Measurements from ENCODE around the gene INPP1. TPM values are rescaled to one million over a fixed set of nuclear protein-coding genes. Genes with fewer than 3 reads are reported as not detected.

Gene INPP1
- total and polyA plus RNA-seq, 8 donors = 11.5 to 31.0 (median 15.4) TPM

DNA sequence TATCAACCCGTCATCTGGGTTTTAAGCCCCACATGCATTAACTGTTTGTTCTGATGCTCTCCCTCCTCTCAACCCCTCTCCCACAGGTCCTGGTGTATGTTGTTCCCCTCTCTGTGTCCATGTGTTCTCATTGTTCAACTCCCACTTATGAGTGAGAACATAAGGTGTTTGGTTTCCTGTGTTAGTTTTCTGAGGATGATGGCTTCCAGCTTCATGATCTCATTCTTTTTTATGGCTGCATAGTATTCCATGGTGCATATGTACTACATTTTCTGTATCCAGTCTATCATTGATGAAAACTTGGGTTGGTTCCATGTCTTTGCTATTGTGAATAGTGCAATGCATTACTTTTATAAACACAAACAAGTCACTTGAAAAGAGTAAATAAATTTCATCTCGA lies 7.0 kb upstream of the INPP1 start:
- no peak for TF ChIP-seq CTCF (IDR thresholded peaks at IDR 0.05)
- intact Hi-C loops (cut with DNase I) = no loop called here
- no peak overlapping the region for H3K27ac ChIP-seq
- peaks cover 0 to 26% (median 17%) of the 10 kb centered on the region in 3 donors for H3K4me1 ChIP-seq
- no peak overlapping the region for H3K4me3 ChIP-seq
- no peak for DNase-seq
- no peaks in the 10 kb centered on the region for H3K27me3 ChIP-seq
- WGBS, 2 donors = 96 to 97% methylated on average over 2 of the region's 2 CpGs
- no peaks in the 10 kb centered on the region for H3K9me3 ChIP-seq
- no peaks in the 10 kb centered on the region for H3K36me3 ChIP-seq
- no peak for FAIRE-seq
- ATAC-seq = no peak

- no peak for TF ChIP-seq CTCF (IDR thresholded peaks at IDR 0.05)
- DNase-seq (no peak), ATAC-seq (no peak), FAIRE-seq (no peak)
- Histone ChIP-seq H3K27ac (no peak overlapping the region), H3K9me3 (no peaks in the 10 kb centered on the region), H3K27me3 (no peaks in the 10 kb centered on the region), H3K4me1 (peaks cover 0 to 21% (median 20%) of the 10 kb centered on the region in 3 donors), H3K36me3 (no peaks in the 10 kb centered on the region), H3K4me3 (no peak overlapping the region)
- 67 to 70% methylated on average over 1 of the region's 1 CpG for WGBS, 2 donors
- intact Hi-C loops (cut with DNase I) = no loop called here
Observed at GRCh38 chr2:190338453-190338852, 4.9 kb upstream of the INPP1 start.

DNA sequence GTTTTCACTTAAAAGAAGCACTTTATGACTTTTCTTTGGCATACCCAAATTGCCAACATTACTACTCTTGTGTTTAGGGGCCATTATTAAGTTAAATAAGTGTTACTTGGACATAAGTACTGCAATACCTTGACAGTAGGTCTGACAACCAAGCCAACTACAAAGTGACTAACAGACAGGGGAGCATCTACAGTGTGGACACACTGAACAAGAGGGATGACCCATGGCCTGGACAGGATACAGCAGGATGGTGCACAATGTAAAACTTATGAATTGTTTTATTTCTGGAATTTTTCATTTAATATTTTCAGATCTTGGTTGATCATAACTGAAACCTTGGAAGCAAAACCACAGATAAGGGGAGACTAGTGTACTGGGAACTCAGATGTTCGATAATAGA lies 4.0 kb upstream of the INPP1 start:
- Histone ChIP-seq H3K4me3 (no peak overlapping the region), H3K4me1 (peaks cover 0 to 15% (median 12%) of the 10 kb centered on the region in 3 donors), H3K27me3 (no peaks in the 10 kb centered on the region), H3K9me3 (no peaks in the 10 kb centered on the region), H3K36me3 (no peaks in the 10 kb centered on the region), H3K27ac (no peak overlapping the region)
- 32 to 44% methylated on average over 1 of the region's 1 CpG for WGBS, 2 donors
- TF ChIP-seq CTCF (IDR thresholded peaks at IDR 0.05) = no peak
- FAIRE-seq (no peak), ATAC-seq (no peak), DNase-seq (no peak)
- intact Hi-C loops (cut with DNase I) = no loop called here

DNA sequence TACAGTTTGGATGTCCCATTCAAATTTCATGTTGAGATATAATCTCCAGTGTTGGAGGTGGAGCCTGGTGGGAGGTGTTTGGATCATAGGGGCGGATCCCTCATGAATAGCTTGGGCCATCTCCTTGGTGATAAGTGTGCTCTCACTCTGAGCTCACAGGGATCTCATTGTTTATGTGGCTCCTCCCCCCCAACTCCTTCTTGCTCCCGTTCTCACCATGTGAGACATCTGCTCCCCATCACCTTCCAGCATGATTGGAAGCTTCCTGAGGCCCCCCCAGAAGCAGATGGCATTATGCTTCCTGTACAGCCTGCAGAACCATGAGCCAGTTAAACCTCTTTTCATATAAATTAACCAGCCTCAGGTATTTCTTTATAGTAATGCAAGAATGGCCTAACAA lies 3.0 kb upstream of the INPP1 start:
- ATAC-seq (no peak), DNase-seq (no peak), FAIRE-seq (no peak)
- Histone ChIP-seq H3K27ac (no peak overlapping the region), H3K4me1 (peaks cover 0 to 17% (median 16%) of the 10 kb centered on the region in 3 donors), H3K9me3 (no peaks in the 10 kb centered on the region), H3K36me3 (no peaks in the 10 kb centered on the region), H3K27me3 (no peaks in the 10 kb centered on the region), H3K4me3 (no peak overlapping the region)
- intact Hi-C loops (cut with DNase I) = no loop called here
- WGBS, 2 donors = 41 to 68% methylated on average over 2 of the region's 2 CpGs
- no peak for TF ChIP-seq CTCF (IDR thresholded peaks at IDR 0.05)

GRCh38 chr2:190342611-190343010 lies 778 bp upstream of the INPP1 start:
- intact Hi-C loops (cut with DNase I) = no loop called here
- no peak for FAIRE-seq
- no peaks in the 10 kb centered on the region for H3K27me3 ChIP-seq
- peak overlapping the region; percentile 85 to 95 (median 90) for H3K27ac ChIP-seq
- no peaks in the 10 kb centered on the region for H3K9me3 ChIP-seq
- no peak for TF ChIP-seq CTCF (IDR thresholded peaks at IDR 0.05)
- DNase-seq = no peak
- no peak for ATAC-seq
- H3K4me1 ChIP-seq = peaks cover 0 to 18% (median 17%) of the 10 kb centered on the region in 3 donors
- H3K4me3 ChIP-seq = no peak overlapping the region
- 51 to 59% methylated on average over 4 of the region's 4 CpGs for WGBS, 2 donors
- no peaks in the 10 kb centered on the region for H3K36me3 ChIP-seq
